ENCODE measurements around the gene SLC9A2.

GRCh38 chr2:102599486-102599885, 19.9 kb upstream of the SLC9A2 start:
- TF ChIP-seq CTCF (IDR thresholded peaks at IDR 0.05 in 8 of 11, conservative IDR thresholded peaks at IDR 0.05 in 3 of 11) (no peak), POLR2A (IDR thresholded peaks at IDR 0.05) (no peak), POLR2AphosphoS5 (IDR thresholded peaks at IDR 0.05) (no peak)
